ENCODE measurements around the gene RHOXF2B. TPM values are rescaled to one million over a fixed set of nuclear protein-coding genes. Genes with fewer than 3 reads are reported as not detected.

Gene RHOXF2B
- total and polyA plus RNA-seq, 5 donors, result not detected

Other genes with a start within 250 kb of the RHOXF2B start
- 1 to 10 TPM; 3.3 to 3.9 (median 3.5) TPM for gene UPF3B, start 224.7 kb downstream of the RHOXF2B start, total RNA-seq
- gene UPF3B, start 224.7 kb downstream of the RHOXF2B start, polyA plus RNA-seq, result 6.5 TPM
- 10 to 100 TPM in 1 of 4 donors, 1 to 10 TPM in 3; 9.0 to 10.5 (median 9.7) TPM for gene RNF113A, start 206.0 kb downstream of the RHOXF2B start, total RNA-seq
- gene RNF113A, start 206.0 kb downstream of the RHOXF2B start, polyA plus RNA-seq, result 11.6 TPM
- gene NDUFA1, start 205.9 kb downstream of the RHOXF2B start, total RNA-seq, result 100 to 1,000 TPM; 348 to 454 (median 365) TPM
- gene NDUFA1, start 205.9 kb downstream of the RHOXF2B start, polyA plus RNA-seq, result 846 TPM
- not detected for gene AKAP14, start 181.8 kb downstream of the RHOXF2B start, total RNA-seq
- not detected for gene AKAP14, start 181.8 kb downstream of the RHOXF2B start, polyA plus RNA-seq
- gene NKAP, start 133.9 kb downstream of the RHOXF2B start, total RNA-seq, result 1 to 10 TPM; 5.4 to 7.3 (median 5.5) TPM
- gene NKAP, start 133.9 kb downstream of the RHOXF2B start, polyA plus RNA-seq, result 6.3 TPM
- under 1 TPM in 1 of 4 donors, not detected in 3; 0.65 TPM for gene RHOXF1, start 38.2 kb upstream of the RHOXF2B start, total RNA-seq
- gene RHOXF1, start 38.2 kb upstream of the RHOXF2B start, polyA plus RNA-seq, result 0.16 TPM
- gene RHOXF2, start 80.9 kb upstream of the RHOXF2B start, total RNA-seq, result not detected
- gene RHOXF2, start 80.9 kb upstream of the RHOXF2B start, polyA plus RNA-seq, result not detected
- gene ZBTB33, start 173.1 kb upstream of the RHOXF2B start, total RNA-seq, result 1 to 10 TPM; 5.8 to 7.7 (median 7.3) TPM
- gene ZBTB33, start 173.1 kb upstream of the RHOXF2B start, polyA plus RNA-seq, result 2.6 TPM
- gene TMEM255A, start 233.8 kb upstream of the RHOXF2B start, total RNA-seq, result 1 to 10 TPM in 2 of 4 donors, under 1 TPM in 2; 0.48 to 1.1 (median 0.83) TPM
- 0.57 TPM for gene TMEM255A, start 233.8 kb upstream of the RHOXF2B start, polyA plus RNA-seq

Data from right cardiac atrium (tissue), 5 donors.